ENCODE measurements around the gene NPTX1.

The NPTX1 gene

GRCh38 chr17:80477647-80478478, 1.5 kb upstream of the NPTX1 start:
- Histone ChIP-seq H3K9ac (ENCODE audit: insufficient read length, low read depth) (peak overlapping the region; percentile 67), H3K4me1 (ENCODE audit: insufficient read depth, insufficient read length) (peaks cover 30% of the 10 kb centered on the region), H3K9me3 (ENCODE audit: insufficient read depth, low read length) (no peaks in the 10 kb centered on the region), H3K27me3 (ENCODE audit: insufficient read depth, insufficient read length) (peaks cover 99% of the 10 kb centered on the region), H3K36me3 (ENCODE audit: insufficient read depth, insufficient read length, low read length) (no peaks in the 10 kb centered on the region), H3K4me3 (ENCODE audit: insufficient read length, low read depth) (peak overlapping the region; percentile 39)
- TF ChIP-seq YY1 (IDR thresholded peaks at IDR 0.05; ENCODE audit: insufficient read depth, insufficient read length), result no peak
- no peak for TF ChIP-seq SUZ12 (IDR thresholded peaks at IDR 0.05; ENCODE audit: extremely low read depth, insufficient read depth, insufficient read length)
- no peak for TF ChIP-seq ZNF274 (IDR thresholded peaks at IDR 0.05; ENCODE audit: low read depth, low read length)
- no peak for DNase-seq (ENCODE audit: low read depth, low spot score)

- Histone ChIP-seq H3K36me3 (ENCODE audit: insufficient read depth, insufficient read length, low read length) (no peaks in the 10 kb centered on the region), H3K27me3 (ENCODE audit: insufficient read depth, insufficient read length) (peaks cover 100% of the 10 kb centered on the region), H3K4me1 (ENCODE audit: insufficient read depth, insufficient read length) (peaks cover 28% of the 10 kb centered on the region), H3K9ac (ENCODE audit: insufficient read length, low read depth) (peak overlapping the region; percentile 56), H3K4me3 (ENCODE audit: insufficient read length, low read depth) (peak overlapping the region; percentile 34), H3K9me3 (ENCODE audit: insufficient read depth, low read length) (no peaks in the 10 kb centered on the region)
- TF ChIP-seq YY1 (IDR thresholded peaks at IDR 0.05; ENCODE audit: insufficient read depth, insufficient read length), result no peak
- peak; percentile 95 for TF ChIP-seq SUZ12 (IDR thresholded peaks at IDR 0.05; ENCODE audit: extremely low read depth, insufficient read depth, insufficient read length)
- DNase-seq (ENCODE audit: low read depth, low spot score), result no peak
Observed at GRCh38 chr17:80476877-80477646, 655 bp upstream of the NPTX1 start.

- DNase-seq (ENCODE audit: low read depth, low spot score), result no peak
- H3K9me3 ChIP-seq (ENCODE audit: insufficient read depth, low read length), result no peaks in the 10 kb centered on the region
- no peak for TF ChIP-seq ZNF274 (IDR thresholded peaks at IDR 0.05; ENCODE audit: low read depth, low read length)
- peak; percentile 71 for TF ChIP-seq SUZ12 (IDR thresholded peaks at IDR 0.05; ENCODE audit: extremely low read depth, insufficient read depth, insufficient read length)
- no peak for TF ChIP-seq YY1 (IDR thresholded peaks at IDR 0.05; ENCODE audit: insufficient read depth, insufficient read length)
- peak overlapping the region; percentile 42 for H3K9ac ChIP-seq (ENCODE audit: insufficient read length, low read depth)
- H3K4me1 ChIP-seq (ENCODE audit: insufficient read depth, insufficient read length), result peaks cover 18% of the 10 kb centered on the region
- H3K36me3 ChIP-seq (ENCODE audit: insufficient read depth, insufficient read length, low read length), result no peaks in the 10 kb centered on the region
- H3K27me3 ChIP-seq (ENCODE audit: insufficient read depth, insufficient read length), result peaks cover 95% of the 10 kb centered on the region
- H3K4me3 ChIP-seq (ENCODE audit: insufficient read length, low read depth), result peak overlapping the region; percentile 24
Observed at GRCh38 chr17:80474961-80475909, 1.2 kb downstream of the NPTX1 start.

- no peak for DNase-seq (ENCODE audit: low read depth, low spot score)
Observed at GRCh38 chr17:80474231-80474960, 2.0 kb downstream of the NPTX1 start.

GRCh38 chr17:80473701-80474100, 2.7 kb downstream of the NPTX1 start:
- Histone ChIP-seq H3K4me3 (ENCODE audit: insufficient read length, low read depth) (no peak overlapping the region), H3K9me3 (ENCODE audit: insufficient read depth, low read length) (no peaks in the 10 kb centered on the region), H3K27me3 (ENCODE audit: insufficient read depth, insufficient read length) (peaks cover 80% of the 10 kb centered on the region), H3K36me3 (ENCODE audit: insufficient read depth, insufficient read length, low read length) (no peaks in the 10 kb centered on the region), H3K9ac (ENCODE audit: insufficient read length, low read depth) (no peak overlapping the region), H3K4me1 (ENCODE audit: insufficient read depth, insufficient read length) (peaks cover 16% of the 10 kb centered on the region)
- TF ChIP-seq YY1 (IDR thresholded peaks at IDR 0.05; ENCODE audit: insufficient read depth, insufficient read length), result no peak
- TF ChIP-seq ZNF274 (IDR thresholded peaks at IDR 0.05; ENCODE audit: low read depth, low read length), result no peak
- TF ChIP-seq SUZ12 (IDR thresholded peaks at IDR 0.05; ENCODE audit: extremely low read depth, insufficient read depth, insufficient read length), result no peak
- DNase-seq (ENCODE audit: low read depth, low spot score), result no peak

More at GRCh38 chr17:80474231-80474960, 2.0 kb downstream of the NPTX1 start:
- Histone ChIP-seq H3K9ac (ENCODE audit: insufficient read length, low read depth) (peak overlapping the region; percentile 29), H3K27me3 (ENCODE audit: insufficient read depth, insufficient read length) (peaks cover 87% of the 10 kb centered on the region), H3K36me3 (ENCODE audit: insufficient read depth, insufficient read length, low read length) (no peaks in the 10 kb centered on the region), H3K4me1 (ENCODE audit: insufficient read depth, insufficient read length) (peaks cover 18% of the 10 kb centered on the region), H3K9me3 (ENCODE audit: insufficient read depth, low read length) (no peaks in the 10 kb centered on the region), H3K4me3 (ENCODE audit: insufficient read length, low read depth) (no peak overlapping the region)
- no peak for TF ChIP-seq ZNF274 (IDR thresholded peaks at IDR 0.05; ENCODE audit: low read depth, low read length)
- TF ChIP-seq YY1 (IDR thresholded peaks at IDR 0.05; ENCODE audit: insufficient read depth, insufficient read length), result no peak
- no peak for TF ChIP-seq SUZ12 (IDR thresholded peaks at IDR 0.05; ENCODE audit: extremely low read depth, insufficient read depth, insufficient read length)

GRCh38 chr17:80472996-80473395, 3.4 kb downstream of the NPTX1 start:
- no peak overlapping the region for H3K9ac ChIP-seq (ENCODE audit: insufficient read length, low read depth)
- H3K27me3 ChIP-seq (ENCODE audit: insufficient read depth, insufficient read length), result peaks cover 73% of the 10 kb centered on the region
- no peaks in the 10 kb centered on the region for H3K9me3 ChIP-seq (ENCODE audit: insufficient read depth, low read length)
- H3K4me1 ChIP-seq (ENCODE audit: insufficient read depth, insufficient read length), result peaks cover 12% of the 10 kb centered on the region
- no peaks in the 10 kb centered on the region for H3K36me3 ChIP-seq (ENCODE audit: insufficient read depth, insufficient read length, low read length)
- no peak for DNase-seq (ENCODE audit: low read depth, low spot score)
- no peak overlapping the region for H3K4me3 ChIP-seq (ENCODE audit: insufficient read length, low read depth)
- TF ChIP-seq SUZ12 (IDR thresholded peaks at IDR 0.05; ENCODE audit: extremely low read depth, insufficient read depth, insufficient read length) (no peak), YY1 (IDR thresholded peaks at IDR 0.05; ENCODE audit: insufficient read depth, insufficient read length) (no peak), ZNF274 (IDR thresholded peaks at IDR 0.05; ENCODE audit: low read depth, low read length) (no peak)

Data from NT2/D1 (cell line).